ENCODE measurements around the gene ATP6V0A1.
"Not testable (repeated sequence)": the region's sequence is repeated elsewhere in the genome, so short reads cannot be mapped to it uniquely, and the experiment has no call there.

Gene ATP6V0A1

DNA sequence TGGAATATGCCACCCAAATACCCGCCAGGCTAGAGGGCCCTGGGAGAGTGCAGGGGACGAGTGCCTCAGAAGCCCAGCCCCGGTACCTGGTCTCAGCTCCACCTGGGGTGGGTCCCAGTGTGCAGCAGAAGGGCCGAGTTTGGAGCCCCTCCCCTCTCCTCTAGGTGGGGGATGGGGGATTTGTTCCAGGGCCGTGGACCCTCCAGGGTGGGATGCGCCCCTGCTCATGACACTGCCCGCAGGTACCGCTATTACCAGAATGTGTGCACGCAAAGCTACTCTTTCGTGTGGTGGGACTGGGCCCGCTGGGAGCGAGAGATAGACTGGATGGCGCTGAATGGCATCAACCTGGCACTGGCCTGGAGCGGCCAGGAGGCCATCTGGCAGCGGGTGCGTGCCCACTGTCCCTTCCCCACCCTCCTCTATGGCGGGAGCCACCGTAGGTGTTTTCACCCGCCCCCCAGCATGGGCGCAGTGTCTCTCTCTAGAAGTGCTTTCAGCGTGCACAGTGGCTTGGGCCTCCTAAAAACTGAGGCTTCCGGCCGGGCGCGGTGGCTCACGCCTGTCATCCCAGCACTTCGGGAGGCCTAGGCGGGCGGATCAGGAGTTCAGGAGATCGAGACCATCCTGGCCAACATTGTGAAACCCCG lies 78.6 kb downstream of the ATP6V0A1 start:
- TF ChIP-seq CTCF (IDR thresholded peaks at IDR 0.05; ENCODE audit: extremely low read depth, insufficient read depth, missing control alignments), result no peak
- in situ Hi-C loops (cut with MboI; ENCODE audit: low pct_unique_long_range_greater_than_20kb, low sequenced_read_pairs, unreplicated experiment), result no loop called here
- DNase-seq (ENCODE audit: low spot score), result no peak

GRCh38 chr17:42537826-42538451 lies 79.3 kb downstream of the ATP6V0A1 start:
- no peak for TF ChIP-seq CTCF (IDR thresholded peaks at IDR 0.05; ENCODE audit: extremely low read depth, insufficient read depth, missing control alignments)
- in situ Hi-C loops (cut with MboI; ENCODE audit: low pct_unique_long_range_greater_than_20kb, low sequenced_read_pairs, unreplicated experiment), result no loop called here

GRCh38 chr17:42538482-42538881 lies 79.8 kb downstream of the ATP6V0A1 start:
- DNase-seq (ENCODE audit: low spot score), result no peak
- in situ Hi-C loops (cut with MboI; ENCODE audit: low pct_unique_long_range_greater_than_20kb, low sequenced_read_pairs, unreplicated experiment), result no loop called here
- TF ChIP-seq CTCF (IDR thresholded peaks at IDR 0.05; ENCODE audit: extremely low read depth, insufficient read depth, missing control alignments), result no peak

More at GRCh38 chr17:42537826-42538451, 79.3 kb downstream of the ATP6V0A1 start:
- DNase-seq (ENCODE audit: low spot score), result no peak

DNA sequence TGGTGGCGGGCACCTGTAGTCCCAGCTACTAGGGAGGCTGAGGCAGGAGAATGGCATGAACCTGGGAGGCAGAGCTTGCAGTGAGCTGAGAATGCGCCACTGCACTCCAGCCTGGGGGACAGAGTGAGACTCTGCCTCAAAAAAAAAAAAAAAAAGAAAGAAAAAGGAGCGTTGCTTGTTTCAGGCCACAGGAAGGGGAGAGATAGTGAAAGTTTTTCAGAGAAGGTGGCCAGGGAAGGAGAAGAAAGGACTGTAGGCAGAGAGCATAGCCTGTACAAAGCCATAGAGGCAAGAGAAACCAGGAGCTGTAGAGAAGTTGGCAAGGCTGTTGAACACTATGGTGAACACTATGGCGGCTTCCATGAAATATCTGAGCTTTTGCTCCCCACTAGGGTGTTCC lies 81.9 kb downstream of the ATP6V0A1 start:
- in situ Hi-C loops (cut with MboI; ENCODE audit: low pct_unique_long_range_greater_than_20kb, low sequenced_read_pairs, unreplicated experiment), result not testable (repeated sequence)

GRCh38 chr17:42541041-42541833 lies 82.6 kb downstream of the ATP6V0A1 start:
- TF ChIP-seq CTCF (IDR thresholded peaks at IDR 0.05; ENCODE audit: extremely low read depth, insufficient read depth, missing control alignments), result no peak
- DNase-seq (ENCODE audit: low spot score), result no peak
- in situ Hi-C loops (cut with MboI; ENCODE audit: low pct_unique_long_range_greater_than_20kb, low sequenced_read_pairs, unreplicated experiment), result no loop called here

More for the DNA sequence above, 81.9 kb downstream of the ATP6V0A1 start:
- DNase-seq (ENCODE audit: low spot score), result not testable (repeated sequence)

DNA sequence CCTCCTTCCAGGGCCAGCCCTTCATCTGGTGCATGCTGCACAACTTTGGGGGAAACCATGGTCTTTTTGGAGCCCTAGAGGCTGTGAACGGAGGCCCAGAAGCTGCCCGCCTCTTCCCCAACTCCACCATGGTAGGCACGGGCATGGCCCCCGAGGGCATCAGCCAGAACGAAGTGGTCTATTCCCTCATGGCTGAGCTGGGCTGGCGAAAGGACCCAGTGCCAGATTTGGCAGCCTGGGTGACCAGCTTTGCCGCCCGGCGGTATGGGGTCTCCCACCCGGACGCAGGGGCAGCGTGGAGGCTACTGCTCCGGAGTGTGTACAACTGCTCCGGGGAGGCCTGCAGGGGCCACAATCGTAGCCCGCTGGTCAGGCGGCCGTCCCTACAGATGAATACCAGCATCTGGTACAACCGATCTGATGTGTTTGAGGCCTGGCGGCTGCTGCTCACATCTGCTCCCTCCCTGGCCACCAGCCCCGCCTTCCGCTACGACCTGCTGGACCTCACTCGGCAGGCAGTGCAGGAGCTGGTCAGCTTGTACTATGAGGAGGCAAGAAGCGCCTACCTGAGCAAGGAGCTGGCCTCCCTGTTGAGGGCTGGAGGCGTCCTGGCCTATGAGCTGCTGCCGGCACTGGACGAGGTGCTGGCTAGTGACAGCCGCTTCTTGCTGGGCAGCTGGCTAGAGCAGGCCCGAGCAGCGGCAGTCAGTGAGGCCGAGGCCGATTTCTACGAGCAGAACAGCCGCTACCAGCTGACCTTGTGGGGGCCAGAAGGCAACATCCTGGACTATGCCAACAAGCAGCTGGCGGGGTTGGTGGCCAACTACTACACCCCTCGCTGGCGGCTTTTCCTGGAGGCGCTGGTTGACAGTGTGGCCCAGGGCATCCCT lies 84.8 kb downstream of the ATP6V0A1 start:
- no peak for TF ChIP-seq CTCF (IDR thresholded peaks at IDR 0.05; ENCODE audit: extremely low read depth, insufficient read depth, missing control alignments)
- in situ Hi-C loops (cut with MboI; ENCODE audit: low pct_unique_long_range_greater_than_20kb, low sequenced_read_pairs, unreplicated experiment), result no loop called here
- no peak for DNase-seq (ENCODE audit: low spot score)

All from GM13977 (cell line).